ENCODE data around the gene MTHFR. TPM values are rescaled to one million over a fixed set of nuclear protein-coding genes. Genes with fewer than 3 reads are reported as not detected.

MTHFR gene
- total RNA-seq, 2 donors from 2014 or later, result 22.3 to 30.0 TPM

DNA sequence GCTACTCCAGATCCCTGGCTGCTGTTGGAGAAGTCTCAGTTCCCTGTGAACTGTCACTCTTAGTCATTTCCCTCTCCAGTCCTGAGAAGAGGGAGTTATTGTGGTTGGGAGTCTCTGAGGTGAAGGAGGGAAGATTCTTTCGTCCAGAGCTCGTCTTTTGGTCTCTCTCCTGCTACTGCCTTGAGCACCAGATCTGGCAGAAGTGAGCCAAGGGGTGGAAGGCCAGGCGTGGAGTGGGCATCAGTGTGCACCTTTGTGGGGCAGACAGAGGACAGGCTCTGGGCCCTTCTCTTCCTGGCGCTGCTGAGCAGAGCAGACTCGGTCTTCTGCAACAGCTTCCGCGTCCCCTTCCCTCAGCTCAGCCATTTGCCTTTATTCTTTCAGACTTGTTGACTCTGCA lies 19.4 kb upstream of the MTHFR start:
- H3K27me3 ChIP-seq (ENCODE audit: control insufficient read depth, insufficient read depth, low read length, poor library complexity, severe bottlenecking), result no peaks in the 10 kb centered on the region
- DNase-seq, result no peak
- no peaks in the 10 kb centered on the region for H3K4me1 ChIP-seq (ENCODE audit: control insufficient read depth, insufficient read depth, low read length)
- no peak overlapping the region for H3K9ac ChIP-seq (ENCODE audit: extremely low read depth, low read length, poor library complexity, severe bottlenecking)
- no peaks in the 10 kb centered on the region for H3K4me1 Mint-ChIP-seq
- TF ChIP-seq, protein P1, sequence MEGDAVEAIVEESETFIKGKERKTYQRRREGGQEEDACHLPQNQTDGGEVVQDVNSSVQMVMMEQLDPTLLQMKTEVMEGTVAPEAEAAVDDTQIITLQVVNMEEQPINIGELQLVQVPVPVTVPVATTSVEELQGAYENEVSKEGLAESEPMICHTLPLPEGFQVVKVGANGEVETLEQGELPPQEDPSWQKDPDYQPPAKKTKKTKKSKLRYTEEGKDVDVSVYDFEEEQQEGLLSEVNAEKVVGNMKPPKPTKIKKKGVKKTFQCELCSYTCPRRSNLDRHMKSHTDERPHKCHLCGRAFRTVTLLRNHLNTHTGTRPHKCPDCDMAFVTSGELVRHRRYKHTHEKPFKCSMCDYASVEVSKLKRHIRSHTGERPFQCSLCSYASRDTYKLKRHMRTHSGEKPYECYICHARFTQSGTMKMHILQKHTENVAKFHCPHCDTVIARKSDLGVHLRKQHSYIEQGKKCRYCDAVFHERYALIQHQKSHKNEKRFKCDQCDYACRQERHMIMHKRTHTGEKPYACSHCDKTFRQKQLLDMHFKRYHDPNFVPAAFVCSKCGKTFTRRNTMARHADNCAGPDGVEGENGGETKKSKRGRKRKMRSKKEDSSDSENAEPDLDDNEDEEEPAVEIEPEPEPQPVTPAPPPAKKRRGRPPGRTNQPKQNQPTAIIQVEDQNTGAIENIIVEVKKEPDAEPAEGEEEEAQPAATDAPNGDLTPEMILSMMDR (conservative IDR thresholded peaks at IDR 0.05), result no peak
- no peaks in the 10 kb centered on the region for H3K9me3 Mint-ChIP-seq
- H3K9me3 ChIP-seq (ENCODE audit: control insufficient read depth, low read length), result no peaks in the 10 kb centered on the region
- no peaks in the 10 kb centered on the region for H3K27me3 Mint-ChIP-seq (ENCODE audit: insufficient read depth)
- H3K27ac ChIP-seq (ENCODE audit: low read depth, low read length), result no peak overlapping the region
- H3K36me3 ChIP-seq (ENCODE audit: control insufficient read depth, insufficient read depth, low read length), result peaks cover 79% of the 10 kb centered on the region
- 91 to 95% methylated on average over 7 of the region's 7 CpGs for WGBS, 2 experiments (ENCODE audit: insufficient coverage in 1 of 2, insufficient read length in 1 of 2)
- no peak overlapping the region for H3K27ac Mint-ChIP-seq
- H3K4me3 Mint-ChIP-seq, result no peak overlapping the region
- H3K36me3 Mint-ChIP-seq (ENCODE audit: low read depth), result peaks cover 46% of the 10 kb centered on the region
- no peak overlapping the region for H3K4me3 ChIP-seq (ENCODE audit: low read length)

DNA sequence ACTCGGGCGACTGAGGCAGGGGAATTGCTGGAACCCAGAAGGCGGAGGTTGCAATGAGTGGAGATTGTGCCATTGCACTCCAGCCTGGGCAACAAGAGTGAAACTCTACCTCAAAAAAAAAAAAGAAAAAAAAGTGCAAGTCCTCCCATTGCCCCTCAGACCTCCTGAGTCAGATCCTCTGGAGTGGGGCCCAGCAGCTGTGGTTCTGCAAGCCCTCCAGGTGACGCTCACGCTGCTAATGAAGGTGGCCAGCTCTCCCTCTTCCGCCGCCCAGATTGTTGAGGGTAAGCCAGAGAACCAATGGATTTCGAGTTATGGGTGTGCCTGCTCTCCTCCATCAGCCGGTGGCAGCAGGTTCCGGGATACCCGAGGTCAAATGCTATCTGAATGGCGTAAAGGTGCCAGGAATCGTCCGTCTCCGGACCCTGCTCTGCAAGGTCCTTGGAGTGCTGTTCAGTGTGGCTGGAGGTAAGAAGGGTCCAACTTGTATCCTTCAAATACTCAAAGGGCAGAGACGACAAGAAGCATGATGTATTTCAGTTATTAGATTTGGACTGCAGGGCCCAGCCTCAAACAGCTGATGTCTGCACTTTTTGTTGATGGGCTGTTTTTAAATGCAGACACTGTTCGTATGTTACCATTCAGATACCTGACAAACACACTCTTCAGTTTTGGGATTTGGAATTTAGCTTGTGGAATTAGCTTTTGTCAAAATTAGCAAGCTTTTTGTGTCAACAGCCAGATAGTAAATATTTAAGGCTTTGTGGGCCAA lies 17.8 kb upstream of the MTHFR start:
- DNase-seq, result no peak
- no peaks in the 10 kb centered on the region for H3K9me3 Mint-ChIP-seq
- no peak overlapping the region for H3K27ac ChIP-seq (ENCODE audit: low read depth, low read length)
- no peak overlapping the region for H3K4me3 Mint-ChIP-seq
- TF ChIP-seq, protein P1 (conservative IDR thresholded peaks at IDR 0.05), result no peak
- peaks cover 48% of the 10 kb centered on the region for H3K36me3 Mint-ChIP-seq (ENCODE audit: low read depth)
- peaks cover 79% of the 10 kb centered on the region for H3K36me3 ChIP-seq (ENCODE audit: control insufficient read depth, insufficient read depth, low read length)
- WGBS, 2 experiments (ENCODE audit: insufficient coverage in 1 of 2, insufficient read length in 1 of 2), result 94 to 95% methylated on average over 13 to 17 of the region's 17 CpGs
- H3K4me1 ChIP-seq (ENCODE audit: control insufficient read depth, insufficient read depth, low read length), result no peaks in the 10 kb centered on the region
- no peaks in the 10 kb centered on the region for H3K9me3 ChIP-seq (ENCODE audit: control insufficient read depth, low read length)
- no peaks in the 10 kb centered on the region for H3K4me1 Mint-ChIP-seq
- H3K9ac ChIP-seq (ENCODE audit: extremely low read depth, low read length, poor library complexity, severe bottlenecking), result no peak overlapping the region
- H3K4me3 ChIP-seq (ENCODE audit: low read length), result no peak overlapping the region
- H3K27ac Mint-ChIP-seq, result no peak overlapping the region
- no peaks in the 10 kb centered on the region for H3K27me3 ChIP-seq (ENCODE audit: control insufficient read depth, insufficient read depth, low read length, poor library complexity, severe bottlenecking)
- H3K27me3 Mint-ChIP-seq (ENCODE audit: insufficient read depth), result no peaks in the 10 kb centered on the region

DNA sequence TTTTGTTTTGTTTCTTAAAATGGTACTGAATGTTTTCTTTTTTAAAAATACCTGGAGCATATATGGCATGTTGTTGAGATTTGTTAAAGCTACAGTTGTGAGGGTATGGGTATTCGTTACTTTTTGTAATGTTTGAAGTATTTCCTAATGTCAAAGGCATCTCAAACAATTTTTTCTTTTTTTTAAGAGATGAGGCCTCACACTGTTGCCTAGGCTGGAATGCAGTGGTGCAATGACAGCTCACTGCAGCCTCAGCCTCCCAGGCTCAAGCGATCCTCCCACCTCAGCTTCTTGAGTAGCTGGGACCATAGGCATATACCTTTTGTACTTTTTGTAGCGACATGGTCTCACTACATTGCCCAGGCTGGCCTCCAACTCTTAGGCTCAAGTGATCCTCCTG lies 16.3 kb upstream of the MTHFR start:
- H3K27ac ChIP-seq (ENCODE audit: low read depth, low read length), result no peak overlapping the region
- no peaks in the 10 kb centered on the region for H3K27me3 ChIP-seq (ENCODE audit: control insufficient read depth, insufficient read depth, low read length, poor library complexity, severe bottlenecking)
- Mint-ChIP-seq H3K27me3 (ENCODE audit: insufficient read depth) (no peaks in the 10 kb centered on the region), H3K36me3 (ENCODE audit: low read depth) (peaks cover 47% of the 10 kb centered on the region), H3K4me1 (no peaks in the 10 kb centered on the region), H3K27ac (no peak overlapping the region), H3K4me3 (no peak overlapping the region), H3K9me3 (no peaks in the 10 kb centered on the region)
- H3K4me1 ChIP-seq (ENCODE audit: control insufficient read depth, insufficient read depth, low read length), result no peaks in the 10 kb centered on the region
- no peaks in the 10 kb centered on the region for H3K9me3 ChIP-seq (ENCODE audit: control insufficient read depth, low read length)
- TF ChIP-seq, protein P1 (conservative IDR thresholded peaks at IDR 0.05), result no peak
- no peak overlapping the region for H3K4me3 ChIP-seq (ENCODE audit: low read length)
- no peak overlapping the region for H3K9ac ChIP-seq (ENCODE audit: extremely low read depth, low read length, poor library complexity, severe bottlenecking)
- H3K36me3 ChIP-seq (ENCODE audit: control insufficient read depth, insufficient read depth, low read length), result peaks cover 81% of the 10 kb centered on the region
- 92 to 95% methylated on average over 2 to 3 of the region's 3 CpGs for WGBS, 2 experiments (ENCODE audit: insufficient coverage in 1 of 2, insufficient read length in 1 of 2)
- DNase-seq, result no peak
